ENCODE results near the gene KLHL20.
A peak's percentile ranks its signal among the peaks of the same experiment; 100 is the strongest.
"Not testable (repeated sequence)": the region's sequence is repeated elsewhere in the genome, so short reads cannot be mapped to it uniquely, and the experiment has no call there.

The KLHL20 gene

DNA sequence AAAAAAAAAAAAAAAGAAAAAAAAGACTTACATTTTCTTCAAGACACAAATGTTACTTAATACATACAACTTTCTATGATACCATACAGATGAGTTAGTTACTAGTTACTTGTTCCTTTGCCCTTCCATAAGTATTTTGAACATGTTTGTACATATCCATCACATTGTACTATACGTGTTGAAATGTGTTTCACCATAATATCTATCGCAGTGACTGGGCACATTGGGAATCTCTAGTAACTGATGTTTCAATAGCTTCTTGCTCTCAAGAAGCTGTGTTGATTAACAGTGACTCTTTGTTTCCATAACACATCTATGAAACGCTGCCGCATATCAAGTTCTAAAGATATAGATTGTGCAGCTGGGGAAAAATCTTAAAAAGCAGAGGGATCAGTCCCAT, 42.9 kb downstream of the KLHL20 start:
- no peak for DNase-seq

DNA sequence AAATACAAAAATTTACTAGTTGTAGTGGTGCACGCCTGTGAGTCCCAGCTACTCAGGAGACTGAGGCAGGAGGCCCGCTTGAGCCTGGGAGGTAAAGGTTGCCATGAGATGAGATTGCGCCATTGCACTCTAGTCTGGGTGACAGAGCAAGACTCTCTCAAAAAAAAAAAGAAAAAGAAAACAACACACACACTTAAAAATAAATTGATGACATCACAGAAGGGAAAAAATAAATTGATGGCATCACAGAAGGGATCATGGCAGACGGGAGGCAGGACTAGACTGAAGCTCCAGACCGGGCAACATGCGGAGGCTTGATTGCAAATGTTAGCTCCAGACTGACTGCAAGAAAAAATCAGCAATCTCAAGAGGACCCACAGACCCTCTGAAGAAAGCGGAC, 43.3 kb downstream of the KLHL20 start:
- DNase-seq, result no peak

DNA sequence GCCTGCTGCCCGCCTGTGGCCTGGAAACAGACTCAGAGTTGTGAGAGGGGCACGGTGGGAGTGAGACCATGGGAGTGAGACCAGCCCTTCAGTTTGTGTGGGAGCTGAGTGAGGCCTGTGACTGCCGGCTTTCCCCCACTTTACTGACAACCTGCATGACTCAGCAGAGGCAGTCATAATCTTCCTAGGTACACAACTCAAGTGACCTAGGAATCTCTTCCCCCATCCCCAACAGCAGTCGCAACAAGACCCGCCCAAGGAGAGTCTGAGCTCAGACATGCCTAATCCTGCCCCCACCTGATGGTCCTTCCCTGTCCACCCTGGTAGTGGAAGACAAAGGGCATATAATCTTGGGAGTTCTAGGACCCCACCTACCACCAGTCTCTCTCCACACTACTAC, 44.2 kb downstream of the KLHL20 start:
- DNase-seq, result no peak

DNA sequence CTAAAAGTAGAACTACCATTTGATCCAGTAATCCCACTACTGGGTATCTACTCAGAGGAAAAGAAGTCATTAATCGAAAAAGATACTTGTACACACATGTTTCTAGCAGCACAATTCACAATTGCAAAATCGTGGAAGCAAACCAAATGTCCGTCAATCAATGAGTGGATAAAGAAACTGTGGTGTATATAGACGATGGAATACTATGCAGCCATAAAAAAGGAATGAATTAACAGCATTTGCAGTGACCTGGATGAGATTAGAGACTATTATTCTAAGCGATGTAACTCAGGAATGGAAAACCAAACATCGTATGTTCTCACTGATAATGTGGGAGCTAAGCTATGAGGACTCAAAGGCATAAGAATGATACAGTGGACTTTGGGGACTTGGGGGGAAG, 49.5 kb downstream of the KLHL20 start:
- DNase-seq, result not testable (repeated sequence)

DNA sequence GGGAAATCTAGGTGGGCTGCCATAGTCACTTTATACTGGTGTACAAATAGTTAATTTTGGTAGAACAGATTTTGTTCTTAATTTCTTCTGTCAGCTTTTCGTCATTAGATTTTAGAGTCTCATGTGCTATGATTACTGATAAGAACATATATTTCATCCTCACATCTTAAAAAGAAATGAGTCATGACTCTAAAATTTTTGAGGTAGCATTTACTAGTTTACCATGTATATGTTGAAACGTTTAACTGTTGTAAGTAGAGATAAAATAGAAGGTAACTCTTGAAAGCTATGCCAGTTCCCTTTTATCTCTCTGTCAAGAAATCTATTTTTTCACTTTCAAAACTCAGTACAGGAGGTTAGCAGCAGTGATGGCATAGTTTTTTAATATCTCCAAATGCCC, 53.4 kb downstream of the KLHL20 start:
- DNase-seq, result no peak

DNA sequence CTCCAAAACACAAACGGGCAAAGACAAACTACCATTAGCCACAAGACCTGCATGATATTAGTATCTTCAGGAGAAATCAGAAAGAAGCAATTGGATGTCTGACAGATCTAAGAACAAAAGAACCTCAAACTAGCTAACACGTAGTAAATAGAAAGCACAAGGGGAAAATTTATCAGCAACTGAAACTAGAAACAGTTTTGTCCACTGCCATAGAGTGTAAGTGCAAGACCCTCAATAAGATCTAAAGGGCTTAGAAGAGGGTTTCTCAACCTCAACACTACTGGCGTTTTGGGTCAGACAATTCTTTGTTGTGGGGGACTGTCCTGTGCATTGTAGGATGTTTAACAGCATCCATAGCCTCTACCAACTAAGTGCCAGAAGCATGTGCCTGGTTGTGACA, 54.0 kb downstream of the KLHL20 start:
- DNase-seq, result no peak

DNA sequence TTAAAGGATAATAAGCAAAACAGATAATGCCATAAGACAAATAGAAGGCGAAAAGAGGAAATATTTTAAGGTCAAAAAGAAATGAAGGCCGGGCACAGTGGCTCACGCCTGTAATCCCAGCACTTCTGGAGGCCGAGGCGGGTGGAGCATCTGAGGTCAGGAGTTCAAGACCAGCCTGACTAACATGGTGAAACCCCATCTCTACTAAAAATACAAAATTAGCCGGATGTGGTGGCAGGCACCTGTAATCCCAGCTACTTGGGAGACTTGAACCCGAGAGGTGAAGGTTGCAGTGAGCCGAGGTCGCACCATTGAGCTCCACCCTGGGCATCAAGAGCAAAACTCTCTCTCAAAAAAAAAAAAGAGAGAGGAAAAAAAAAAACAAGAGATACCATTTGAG, 55.5 kb downstream of the KLHL20 start:
- DNase-seq, result not testable (repeated sequence)

DNA sequence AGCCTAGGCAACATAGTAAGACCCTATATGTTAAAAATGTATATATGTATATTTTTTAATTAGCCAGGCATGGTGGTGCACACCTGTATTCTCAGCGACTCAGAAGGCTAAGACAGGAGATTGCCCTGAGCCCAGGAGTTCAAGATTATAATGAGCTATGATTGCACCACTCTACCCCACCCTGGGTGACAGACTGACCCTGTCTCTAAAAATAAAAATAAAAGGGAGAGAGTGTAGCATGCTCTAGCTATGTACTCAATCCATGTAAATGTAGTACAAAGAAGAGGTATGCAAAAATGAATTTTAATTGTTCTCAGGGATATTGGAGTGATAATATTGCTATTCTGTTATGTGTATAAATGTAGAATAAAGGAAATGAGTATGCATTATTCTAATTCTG, 56.8 kb downstream of the KLHL20 start:
- no peak for DNase-seq

DNA sequence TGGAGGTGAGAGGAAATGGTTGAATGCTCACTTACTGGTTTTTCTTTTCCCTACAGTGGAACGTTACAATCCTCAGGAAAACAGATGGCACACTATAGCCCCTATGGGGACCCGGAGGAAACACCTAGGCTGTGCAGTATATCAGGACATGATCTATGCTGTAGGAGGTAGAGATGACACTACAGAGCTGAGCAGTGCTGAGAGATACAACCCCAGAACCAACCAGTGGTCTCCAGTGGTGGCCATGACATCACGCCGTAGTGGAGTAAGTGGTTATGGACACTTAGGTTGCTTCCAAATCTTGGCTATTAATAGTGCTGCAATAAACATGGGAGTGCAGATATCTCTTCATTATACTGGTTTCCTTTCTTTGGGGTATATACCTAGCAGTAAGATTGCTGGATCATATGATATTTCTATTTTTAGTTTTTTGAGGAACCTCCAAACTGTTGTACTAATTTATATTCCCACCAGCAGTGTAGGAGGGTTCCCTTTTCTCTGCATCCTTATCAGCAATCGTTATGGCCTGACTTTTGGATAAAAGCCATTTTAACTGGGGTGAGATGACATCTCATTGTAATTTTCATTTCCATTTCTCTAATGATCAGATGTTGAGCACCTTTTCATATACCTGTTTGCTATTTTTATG, 60.9 kb downstream of the KLHL20 start:
- no peak for DNase-seq

DNA sequence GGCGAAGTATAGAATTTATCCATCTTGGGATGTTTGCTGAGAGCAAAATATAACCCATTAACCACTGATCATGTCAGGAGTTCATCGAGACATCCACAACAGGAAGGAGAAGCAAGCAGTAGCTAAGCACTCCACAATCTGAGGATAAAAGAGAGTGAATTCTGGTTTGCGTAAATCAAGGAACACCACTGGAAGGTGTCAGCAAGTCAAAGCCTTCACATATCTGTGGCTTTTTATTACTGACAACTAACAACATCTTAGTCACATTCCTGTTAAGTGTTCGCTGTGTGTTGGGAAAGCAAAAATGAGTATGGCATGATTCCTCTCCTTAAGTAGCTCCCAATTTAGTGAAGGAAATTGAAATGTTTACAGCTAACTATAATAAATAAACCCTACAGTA, 65.2 kb downstream of the KLHL20 start:
- DNase-seq, result no peak

DNA sequence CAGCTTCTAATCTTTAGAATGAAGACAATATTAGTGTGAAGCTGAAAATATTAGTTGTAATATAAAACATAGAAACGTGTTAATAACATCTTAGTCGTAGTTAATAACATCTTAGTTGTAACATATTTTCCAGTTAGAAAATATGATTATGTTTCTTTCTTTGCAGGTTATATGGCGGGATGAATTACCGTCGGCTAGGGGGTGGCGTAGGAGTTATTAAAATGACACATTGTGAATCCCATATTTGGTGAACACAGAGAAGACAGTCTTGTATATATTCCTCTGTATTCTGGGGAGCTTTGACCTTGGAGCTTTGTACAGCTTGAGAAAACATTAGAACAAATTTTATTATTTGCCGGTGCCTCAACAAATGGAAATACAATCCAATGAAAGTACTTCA, 70.2 kb downstream of the KLHL20 start:
- no peak for DNase-seq

DNA sequence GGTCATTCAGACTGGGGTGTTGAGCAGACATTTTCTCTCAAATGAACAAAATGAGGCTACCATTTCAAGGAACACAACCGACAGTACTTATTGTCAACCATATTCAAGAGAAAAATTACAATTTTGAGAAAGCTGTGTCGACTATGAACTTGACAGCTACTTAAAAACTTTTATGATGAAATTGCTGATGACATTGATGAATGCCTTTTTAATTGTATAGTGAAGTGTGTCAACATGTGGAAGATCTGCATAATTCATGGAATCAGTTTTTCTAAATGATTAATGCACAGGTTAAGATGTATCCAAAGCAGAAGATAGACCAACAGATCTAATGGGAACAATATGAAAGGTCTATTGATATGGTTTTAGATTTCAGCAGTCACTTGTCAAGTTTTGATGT, 75.1 kb downstream of the KLHL20 start:
- no peak for DNase-seq

DNA sequence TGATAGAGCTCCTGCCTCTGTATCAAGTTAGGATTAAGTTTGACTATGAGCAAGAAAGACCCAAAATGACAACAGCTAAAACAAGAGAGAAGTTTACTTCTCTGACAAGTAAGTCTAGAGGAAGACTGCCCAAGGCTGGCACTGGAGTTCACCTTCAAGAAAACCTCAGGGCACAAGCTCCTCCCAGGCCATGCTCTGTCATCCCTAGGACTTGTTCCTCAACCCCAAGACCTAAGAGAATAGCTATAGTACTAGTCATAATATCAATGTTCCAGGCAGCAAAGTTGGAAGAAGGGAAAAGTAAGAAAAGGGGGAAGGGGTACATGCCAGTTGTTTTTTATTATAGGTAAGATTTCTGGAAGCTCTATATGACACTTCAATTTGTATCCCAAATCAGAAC, 83.3 kb downstream of the KLHL20 start:
- no peak for DNase-seq

DNA sequence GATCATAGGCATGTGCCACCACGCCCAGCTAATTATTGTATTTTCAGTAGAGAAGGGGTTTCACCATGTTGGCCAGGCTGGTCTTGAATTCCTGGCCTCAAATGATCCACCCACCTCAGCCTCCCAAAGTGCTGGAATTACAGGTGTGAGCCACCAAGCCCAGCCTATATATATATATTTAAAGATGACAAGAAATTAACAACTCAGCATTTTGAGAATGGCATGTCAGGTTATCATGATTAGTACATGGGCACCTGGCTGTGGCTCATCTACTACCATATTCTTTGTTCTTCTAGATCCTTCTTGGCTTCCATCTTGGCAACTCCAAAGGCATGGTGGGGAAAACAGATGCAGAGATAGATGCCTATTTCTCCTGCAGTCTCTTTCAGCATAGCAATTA, 85.2 kb downstream of the KLHL20 start:
- DNase-seq, result not testable (repeated sequence)

DNA sequence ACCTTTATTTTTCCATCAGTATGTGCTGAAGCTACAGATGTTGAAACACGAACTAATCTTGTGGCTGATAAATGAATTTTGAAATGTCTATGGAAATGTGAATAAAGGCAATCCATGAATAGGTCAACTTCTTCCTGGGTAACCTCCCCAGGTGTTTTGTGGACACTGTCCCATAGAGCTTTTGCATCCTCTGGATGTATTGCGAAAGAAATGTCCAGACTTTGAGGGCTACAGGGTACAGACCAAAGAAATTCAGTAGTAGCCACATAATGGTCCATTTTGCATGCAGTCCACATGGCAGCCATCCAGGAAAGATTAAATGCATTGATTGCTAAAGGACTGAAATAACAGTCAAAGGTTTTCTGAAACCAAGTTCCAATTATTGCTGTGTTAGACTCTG, 88.2 kb downstream of the KLHL20 start:
- no peak for DNase-seq

DNA sequence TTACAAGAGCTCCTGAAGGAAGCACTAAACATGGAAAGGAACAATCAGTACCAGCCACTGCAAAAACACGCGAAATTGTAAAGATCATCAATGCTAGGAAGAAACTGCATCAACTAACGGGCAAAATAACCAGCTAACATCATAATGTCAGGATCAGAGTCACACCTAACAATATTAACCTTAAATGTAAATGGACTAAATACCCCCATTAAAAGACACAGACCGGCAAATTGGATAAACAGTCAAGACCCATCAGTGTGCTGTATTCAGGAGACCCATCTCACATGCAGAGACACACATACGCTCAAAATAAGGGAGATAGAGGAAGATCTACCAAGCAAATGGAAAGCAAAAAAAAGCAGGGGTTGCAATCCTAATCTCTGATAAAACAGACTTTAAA, 98.9 kb downstream of the KLHL20 start:
- DNase-seq, result not testable (repeated sequence)

DNA sequence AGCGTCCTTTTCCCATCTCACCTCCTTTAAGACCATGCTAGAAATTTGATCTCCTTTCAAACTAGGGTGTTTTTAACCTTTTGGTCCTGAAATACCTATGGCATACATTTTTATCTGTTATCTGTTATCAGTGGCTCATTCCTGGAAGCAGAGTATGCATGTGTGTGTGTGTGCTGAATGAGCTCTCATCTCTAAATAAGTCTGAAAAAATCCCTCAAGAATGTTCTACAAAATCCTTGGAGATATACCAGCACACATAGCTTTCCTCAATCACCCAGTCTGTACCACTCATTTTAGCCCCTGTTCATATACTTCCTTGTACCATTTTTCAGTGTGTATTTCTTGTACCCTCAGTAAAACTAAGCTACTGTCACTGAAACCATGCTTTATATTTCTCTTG, 103.7 kb downstream of the KLHL20 start:
- DNase-seq, result no peak

DNA sequence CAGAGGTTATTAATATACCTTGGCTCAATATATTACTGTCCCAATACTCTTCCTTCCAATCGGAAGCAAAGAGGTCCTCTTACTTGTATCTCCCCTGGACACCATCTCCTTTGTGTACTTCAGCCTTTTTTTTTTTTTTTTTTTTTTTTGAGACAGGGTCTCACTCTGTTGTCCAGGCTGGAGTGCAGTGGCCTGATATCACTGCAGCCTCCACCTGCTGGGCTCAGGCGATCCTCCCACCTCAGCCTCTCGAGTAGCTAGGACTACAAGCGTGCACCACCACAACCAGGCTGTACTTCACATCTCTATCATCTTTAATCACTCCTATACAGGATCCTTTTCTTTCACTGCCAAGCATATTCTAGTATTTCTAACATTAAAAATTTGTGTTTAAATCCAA, 106.9 kb downstream of the KLHL20 start:
- no peak for DNase-seq

DNA sequence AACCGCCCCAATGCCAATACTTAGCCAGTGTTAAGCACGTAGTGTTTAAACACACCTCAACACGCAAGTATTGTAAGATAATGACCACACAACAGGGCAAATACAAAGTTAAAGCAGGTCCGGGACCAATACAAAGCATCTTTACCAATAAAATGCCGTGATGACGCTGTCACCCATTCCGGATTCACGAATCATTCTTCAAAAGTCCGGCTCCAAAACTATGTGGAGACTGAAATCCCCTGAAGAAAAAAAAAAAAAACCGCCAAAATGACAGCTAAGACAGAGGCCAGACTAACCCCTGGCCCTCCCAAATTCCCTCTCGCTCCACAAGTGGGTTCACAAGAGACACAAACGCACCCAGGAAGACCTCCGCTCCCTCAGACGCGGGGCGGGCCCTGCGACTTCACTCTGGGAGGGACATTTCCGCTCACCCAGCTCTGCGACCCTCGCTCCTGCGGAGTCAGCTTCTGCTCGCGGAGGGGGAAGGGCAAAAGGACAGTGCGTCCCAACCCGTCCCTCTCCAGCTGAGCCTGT, 109.1 kb downstream of the KLHL20 start:
- peak in 1 of 2 experiments; percentile 32 for DNase-seq

DNA sequence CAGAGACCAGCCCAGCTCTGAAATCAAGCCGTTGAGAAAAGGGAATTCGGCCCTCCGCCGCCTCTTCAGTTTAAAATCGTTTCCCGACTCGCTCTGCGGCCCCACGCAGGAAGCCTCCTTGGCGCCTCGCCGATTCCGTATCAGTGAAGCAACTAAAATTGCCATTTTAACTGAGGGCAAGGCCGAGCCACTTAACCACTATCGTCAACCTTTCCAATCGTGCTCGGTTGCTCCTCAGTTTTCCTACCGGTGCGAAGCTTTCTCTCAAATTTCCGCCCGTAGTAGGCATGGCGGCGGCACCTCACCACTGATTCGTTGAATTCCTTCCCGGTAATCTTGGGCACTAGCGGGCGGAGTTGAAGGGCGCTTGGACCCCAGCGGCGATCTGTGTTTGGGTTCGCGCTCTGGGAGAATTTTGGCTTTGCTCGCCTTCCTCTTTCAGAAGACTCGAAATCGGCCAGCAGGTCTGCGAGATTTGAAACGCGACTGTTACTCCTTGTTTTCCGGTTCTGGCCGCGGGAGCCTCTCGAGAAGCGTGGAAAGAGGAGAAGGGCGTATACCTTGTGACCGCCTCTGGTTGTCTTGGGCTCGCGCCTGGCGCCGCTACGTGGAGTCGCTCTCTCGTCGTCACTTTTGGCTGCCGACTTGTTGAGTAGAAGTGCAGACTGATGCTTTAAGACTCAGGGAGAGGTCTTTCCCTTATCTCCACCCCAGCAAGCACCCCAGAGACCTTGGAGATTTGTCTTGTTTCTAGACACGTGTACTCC, 109.7 kb downstream of the KLHL20 start, which contains the start of the genes CENPL and DARS2:
TSS of gene CENPL (minus strand) at position 569 of the 767 bp plus-strand sequence. CDS start 13,584 bp downstream, outside the sequence.
TSS of gene DARS2 (plus strand) at position 359 of the 767 bp plus-strand sequence. CDS start 557 bp downstream, outside the sequence.
- peak; percentile 94 to 98 for DNase-seq

DNA sequence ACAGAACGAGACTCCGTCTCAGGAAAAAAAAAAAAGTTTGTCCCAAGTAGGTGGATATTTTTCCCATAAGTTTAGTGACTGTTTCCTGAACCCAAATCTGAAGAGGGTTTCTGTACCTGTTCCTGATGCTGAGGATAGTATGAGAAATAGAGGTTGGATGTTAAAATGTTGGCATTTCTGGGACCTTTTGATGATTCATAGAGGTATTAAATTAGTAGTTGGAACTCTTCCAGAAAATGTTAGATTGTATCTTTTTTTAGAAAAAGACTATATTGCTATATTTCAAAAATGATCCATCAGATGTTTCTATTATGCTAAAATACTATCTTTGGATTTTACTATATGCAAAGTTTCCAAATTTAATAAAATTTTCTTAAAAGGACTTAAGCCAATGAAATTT, 112.8 kb downstream of the KLHL20 start:
- DNase-seq, result no peak

DNA sequence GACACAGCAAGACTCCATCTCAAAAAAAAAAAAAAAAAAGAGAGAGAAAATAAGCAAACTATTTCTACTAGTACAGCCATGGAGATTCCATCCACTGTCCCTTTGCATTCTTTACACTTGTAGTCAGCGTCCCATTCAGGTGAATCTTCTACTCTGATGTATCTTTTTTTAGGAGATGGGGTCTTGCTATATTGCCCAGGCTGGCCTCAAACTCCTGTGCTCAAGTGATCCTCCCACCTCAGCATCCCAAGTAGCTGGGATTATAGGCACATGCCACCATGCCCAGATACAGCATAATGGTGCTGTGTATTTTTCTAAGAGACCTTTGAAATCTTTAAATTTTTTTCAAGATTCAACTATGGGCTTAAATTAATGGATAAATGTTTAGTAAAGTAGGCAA, 118.0 kb downstream of the KLHL20 start:
- DNase-seq, result no peak
